HL-60/S4 treated with retinoic acid at 250 ng/mL for 4 days and 3 days (cell line): Measurements from ENCODE around the gene RNF181.
"Not testable (repeated sequence)": the region's sequence is repeated elsewhere in the genome, so short reads cannot be mapped to it uniquely, and the experiment has no call there.

Experiments used
- in situ Hi-C: fragments of 300-500 bp; cut with MboI; formaldehyde crosslinking; loops from 2 replicates; pipeline ENCODE4 v1.7.0; 2022; ENCODE audit warnings: low sequenced_read_pairs

The RNF181 gene

DNA sequence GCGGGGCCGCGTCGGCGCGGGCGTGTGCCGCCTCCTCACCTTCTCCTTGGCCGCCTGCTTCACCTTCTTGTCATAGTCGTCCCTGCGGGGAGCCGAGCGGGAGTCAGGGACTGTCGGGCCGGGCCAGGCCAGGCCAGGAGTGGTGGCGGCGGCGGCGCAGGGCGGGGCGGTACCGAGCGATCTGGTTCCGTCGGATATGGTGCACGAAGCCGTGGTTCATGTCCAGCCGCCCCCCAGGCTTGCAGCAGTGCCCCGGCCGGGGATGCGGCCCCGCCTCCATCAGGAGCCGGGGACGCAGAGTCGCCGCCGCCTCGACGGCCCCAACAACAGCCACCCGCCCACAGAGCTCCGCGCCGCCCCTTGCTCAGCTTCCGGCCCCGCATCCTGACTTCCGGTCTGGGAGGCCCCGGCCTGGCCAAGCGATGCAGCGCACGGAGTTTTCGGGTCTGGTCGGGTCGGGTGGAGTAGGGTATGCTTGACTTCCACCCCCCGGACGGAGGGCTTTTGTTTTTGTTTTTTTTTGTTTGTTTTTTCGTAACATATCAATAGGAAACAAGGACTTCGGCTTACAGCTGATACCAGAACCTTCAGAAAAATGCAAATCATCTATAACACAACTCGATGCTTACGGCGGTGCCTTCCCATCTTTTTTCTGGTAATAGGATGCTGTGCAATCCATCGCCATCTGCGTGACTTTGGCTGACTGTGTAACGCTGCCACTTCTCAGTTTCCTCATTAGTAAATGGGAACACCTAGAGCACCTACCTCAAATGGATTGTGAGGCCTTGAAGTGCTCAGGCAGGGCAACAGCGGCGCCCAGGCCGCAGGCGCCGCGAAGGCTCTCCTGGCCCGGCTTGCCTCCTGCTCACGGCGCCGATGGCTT lies 16.4 kb downstream of the RNF181 start, which contains the start of gene C2orf68:
Gene C2orf68, minus strand, starts transcription at position 362 of the 883 bp plus-strand sequence. Its CDS starts 82 bp downstream, at position 280.
- in situ Hi-C loops = no loop called here

DNA sequence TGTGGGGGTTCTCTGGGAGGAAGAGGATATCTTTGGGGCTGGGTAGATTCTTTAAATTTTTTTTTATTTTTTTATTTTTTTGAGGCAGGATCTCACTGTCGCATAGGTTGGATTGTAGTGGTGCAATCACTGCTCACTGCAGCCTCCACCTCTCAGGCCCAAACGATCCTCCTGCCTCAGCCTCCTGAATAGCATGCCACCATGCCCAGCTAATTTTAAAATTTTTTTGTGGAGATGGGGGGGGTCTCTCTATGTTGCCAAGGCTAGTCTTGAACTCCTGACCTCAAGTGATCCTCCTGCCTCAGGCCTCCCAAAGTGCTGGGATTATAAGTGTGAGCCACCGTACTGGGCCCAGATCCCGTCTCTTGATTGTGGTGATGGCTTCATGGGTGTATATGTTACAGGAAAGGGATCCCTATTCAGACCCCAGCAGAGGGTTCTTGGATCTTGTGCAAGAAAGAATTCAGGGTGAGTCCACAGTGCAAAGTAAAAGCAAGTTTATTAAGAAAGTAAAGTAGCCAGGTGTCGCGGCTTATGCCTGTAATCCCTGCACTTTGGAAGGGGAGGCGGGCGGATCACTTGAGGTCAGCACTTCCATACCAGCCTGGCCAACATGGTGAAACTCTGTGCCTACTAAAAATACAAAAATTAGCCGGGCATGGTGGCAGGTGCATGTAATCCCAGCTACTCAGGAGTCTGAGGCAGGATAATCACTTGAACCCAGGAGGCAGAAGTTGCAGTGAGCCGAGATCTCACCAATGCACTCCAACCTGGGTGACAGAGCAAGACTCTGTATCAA lies 18.4 kb downstream of the RNF181 start:
- in situ Hi-C loops = no loop called here

DNA sequence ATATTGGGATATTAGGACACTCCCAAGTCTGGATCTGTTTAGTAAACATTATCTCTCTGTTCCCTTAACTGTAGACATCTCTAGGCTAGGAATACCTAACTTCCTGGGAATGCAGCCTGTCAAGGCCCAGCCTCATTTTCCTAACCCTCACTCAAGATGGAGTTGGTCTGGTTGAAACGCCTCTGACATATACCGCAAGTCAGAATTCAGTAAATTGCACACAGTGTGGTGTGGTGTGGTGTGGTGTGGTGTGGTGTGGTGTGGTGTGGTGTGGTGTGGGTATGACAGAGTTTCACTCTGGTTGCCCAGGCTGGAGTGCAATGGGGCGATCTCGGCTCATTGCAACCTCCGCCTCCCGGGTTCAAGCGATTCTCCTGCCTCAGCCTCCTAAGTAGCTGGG lies 19.2 kb downstream of the RNF181 start:
- in situ Hi-C loops = not testable (repeated sequence)

DNA sequence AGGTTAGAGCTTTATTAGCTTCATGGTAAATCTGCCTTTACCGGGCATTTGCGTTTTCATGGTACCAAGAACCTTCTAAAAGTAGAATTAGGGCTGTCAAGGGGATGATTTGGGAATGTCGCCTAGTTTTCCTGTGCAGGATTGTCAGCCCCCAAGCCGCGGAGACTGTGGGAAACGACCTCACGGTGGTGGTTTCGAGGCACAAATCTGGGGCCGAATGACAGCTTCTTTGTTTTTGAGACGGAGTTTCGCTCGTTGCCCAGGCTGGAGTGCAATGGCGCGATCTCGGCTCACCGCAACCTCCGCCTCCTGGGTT lies 19.8 kb downstream of the RNF181 start:
- in situ Hi-C loops = no loop called here

DNA sequence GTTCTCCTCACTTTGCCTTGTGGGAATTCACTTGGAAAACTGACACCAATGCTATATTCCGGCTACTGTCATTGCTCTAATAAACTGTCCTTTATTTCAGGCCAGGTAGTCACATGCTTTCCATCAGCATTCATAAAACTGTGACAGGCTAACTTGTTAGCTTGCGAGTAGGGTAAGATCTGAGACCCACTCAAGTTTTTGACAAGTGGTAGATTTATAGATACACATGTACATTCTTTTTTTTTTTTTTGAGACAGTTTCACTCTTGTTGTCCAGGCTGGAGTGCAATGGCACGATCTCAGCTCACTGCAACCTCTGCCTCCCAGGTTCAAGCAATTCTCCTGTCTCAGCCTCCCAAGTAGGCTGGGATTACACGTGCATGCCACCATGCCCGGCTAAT lies 22.2 kb downstream of the RNF181 start:
- in situ Hi-C loops = not testable (repeated sequence)

DNA sequence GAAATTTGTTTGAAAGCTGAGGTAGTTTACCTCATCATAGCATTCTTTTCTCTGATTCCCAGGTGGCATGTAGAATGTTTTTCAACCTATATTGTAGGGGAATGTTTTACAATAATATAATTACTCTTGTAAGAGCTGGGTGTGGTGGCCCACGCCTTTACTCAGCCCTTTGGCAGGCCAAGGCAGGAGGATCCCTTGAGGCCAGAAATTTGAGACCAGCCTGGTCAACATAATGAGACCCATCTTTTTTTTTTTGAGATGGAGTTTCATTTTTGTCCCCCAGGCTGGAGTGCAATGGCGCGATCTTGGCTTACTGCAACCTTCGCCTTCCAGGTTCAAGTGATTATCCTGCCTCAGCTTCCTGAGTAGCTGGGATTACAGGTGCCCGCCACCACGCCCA lies 24.1 kb downstream of the RNF181 start:
- in situ Hi-C loops = no loop called here

DNA sequence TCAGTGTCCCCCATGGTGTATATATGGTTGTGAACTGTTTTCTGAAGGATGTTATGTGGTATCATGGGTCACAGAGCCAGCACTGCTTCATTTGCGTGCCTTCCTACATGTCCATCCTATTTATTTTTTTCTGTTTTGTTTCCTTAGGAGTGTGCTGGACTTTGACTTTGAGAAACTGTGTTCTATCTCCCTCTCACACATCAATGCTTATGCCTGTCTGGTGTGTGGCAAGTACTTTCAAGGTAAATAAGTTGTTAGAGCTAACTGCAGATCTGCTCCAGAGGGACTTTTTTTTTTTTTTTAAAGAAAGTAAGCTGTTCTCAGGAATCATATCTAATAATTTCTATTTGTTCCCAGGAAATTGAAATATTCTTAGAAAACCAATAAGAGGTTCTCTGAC lies 25.8 kb downstream of the RNF181 start:
- in situ Hi-C loops = no loop called here

DNA sequence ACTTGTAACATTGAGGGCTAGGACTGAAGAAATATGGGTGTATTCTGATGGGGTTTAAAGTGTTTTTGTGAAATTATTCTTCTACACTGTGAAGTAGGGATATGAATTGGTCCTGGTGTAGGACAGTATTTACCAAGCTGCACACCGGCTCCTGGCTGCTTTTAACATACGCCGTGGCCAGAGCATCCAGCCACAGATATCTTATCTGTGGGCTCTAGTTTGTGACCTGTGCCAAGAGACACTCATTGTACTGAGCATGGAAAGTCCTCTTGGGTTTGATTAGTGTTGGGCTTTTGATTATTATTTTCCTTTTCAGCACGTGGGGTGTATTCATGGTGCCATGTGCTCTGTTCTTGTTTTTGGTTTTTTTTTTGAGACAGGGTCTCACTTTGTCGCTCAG lies 28.4 kb downstream of the RNF181 start:
- in situ Hi-C loops = no loop called here

DNA sequence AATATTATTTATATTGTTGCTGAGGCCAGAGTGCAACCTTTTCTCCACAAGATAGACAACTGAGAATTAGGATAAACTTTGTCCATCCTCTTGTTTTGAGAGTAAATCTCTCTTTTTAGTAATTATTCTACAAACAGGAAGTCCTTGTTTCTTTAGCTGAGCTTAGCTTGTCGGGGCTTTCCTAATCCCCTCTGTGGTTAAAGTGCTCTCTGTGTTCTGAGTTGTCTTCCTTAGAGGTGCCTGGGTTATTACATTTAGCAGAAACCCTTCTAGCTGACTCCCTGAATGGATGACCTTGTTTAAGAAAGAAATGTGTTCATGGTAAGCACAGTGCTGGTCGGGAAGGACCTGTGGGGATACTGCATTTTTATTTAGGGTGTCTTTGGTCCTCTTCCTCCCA lies 33.1 kb downstream of the RNF181 start:
- in situ Hi-C loops = no loop called here

DNA sequence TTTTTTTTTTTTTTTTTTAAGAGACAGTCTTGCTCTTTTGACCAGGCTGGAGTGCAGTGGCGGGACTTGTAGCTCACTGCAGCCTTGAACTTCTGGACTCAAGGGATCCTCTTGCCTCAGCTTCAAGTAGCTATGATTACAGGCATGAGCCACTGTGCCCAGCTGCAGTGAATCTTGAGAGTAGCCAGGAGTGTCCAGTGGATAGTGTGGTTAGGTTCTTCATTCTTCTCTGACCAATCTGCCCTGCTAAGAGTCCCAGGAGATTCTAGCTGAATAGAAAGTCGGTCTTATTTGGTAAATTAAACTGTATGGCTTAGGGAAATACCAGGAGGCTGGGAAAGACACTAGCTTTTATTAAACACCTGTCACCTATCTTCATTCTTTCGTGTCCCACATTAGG lies 35.8 kb downstream of the RNF181 start:
- in situ Hi-C loops = loop anchor here (10.0 kb wide), 1 partner anchor 183 kb away; no protein-coding TSS in a partner anchor

DNA sequence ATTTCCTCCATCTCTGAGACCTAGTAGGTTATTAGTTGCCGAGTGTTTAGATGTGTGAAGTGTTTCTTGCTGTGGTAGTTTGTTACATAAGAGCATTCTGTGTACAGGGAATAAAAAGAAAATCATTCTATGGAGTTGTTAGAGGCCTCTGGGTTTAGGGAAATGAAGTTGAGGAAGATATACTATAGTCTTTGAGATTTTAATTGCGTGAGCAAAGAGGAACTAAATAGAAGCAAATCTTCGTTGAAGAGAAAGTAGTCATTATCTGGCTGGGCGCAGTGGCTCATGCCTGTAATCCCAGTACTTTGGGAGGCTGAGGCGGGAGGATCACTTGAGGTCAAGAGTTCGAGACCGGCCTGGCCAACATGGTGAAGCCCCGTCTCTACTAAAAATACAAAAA lies 39.5 kb downstream of the RNF181 start:
- in situ Hi-C loops = loop anchor here (10.0 kb wide), 1 partner anchor 180 kb away; no protein-coding TSS in a partner anchor

DNA sequence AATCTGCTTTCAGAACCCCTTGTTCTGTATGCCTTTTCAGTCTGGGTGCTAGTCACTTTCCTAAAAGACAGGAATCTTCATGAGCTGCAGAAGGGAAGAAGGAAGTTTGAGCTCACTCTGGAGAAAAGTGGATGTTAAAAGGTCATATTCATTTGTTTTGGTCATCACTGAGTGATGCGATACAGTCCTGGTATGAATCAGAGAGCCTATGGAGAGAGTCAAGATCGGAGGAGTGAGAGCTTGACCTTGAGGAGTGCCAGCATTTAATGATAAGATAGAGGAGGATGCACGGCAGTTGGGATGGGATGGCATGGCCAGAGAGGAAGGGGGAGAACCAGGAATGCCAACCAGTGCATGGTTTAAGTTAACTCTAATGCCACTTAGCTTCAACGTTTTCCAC lies 40.1 kb downstream of the RNF181 start:
- in situ Hi-C loops = loop anchor here (10.0 kb wide), 1 partner anchor 179 kb away; no protein-coding TSS in a partner anchor

DNA sequence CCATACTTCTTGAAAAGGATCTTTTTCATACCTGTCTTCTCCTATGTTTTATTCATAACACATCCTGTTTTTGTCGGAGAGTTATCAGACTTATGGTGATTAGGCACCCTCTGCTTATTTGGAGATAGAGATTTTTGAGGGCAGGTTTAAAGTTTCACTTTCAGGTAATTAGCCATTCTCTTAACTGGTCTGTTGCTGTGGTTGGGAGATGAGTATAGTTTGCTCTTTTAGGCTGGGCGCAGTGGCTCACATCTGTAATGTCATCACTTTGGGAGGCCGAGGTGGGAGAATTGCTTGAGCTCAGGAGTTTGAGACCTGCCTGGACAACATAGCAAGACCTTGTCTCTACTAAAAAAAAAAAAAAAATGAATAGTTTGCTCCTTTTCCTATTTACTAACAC lies 47.2 kb downstream of the RNF181 start:
- in situ Hi-C loops = no loop called here

DNA sequence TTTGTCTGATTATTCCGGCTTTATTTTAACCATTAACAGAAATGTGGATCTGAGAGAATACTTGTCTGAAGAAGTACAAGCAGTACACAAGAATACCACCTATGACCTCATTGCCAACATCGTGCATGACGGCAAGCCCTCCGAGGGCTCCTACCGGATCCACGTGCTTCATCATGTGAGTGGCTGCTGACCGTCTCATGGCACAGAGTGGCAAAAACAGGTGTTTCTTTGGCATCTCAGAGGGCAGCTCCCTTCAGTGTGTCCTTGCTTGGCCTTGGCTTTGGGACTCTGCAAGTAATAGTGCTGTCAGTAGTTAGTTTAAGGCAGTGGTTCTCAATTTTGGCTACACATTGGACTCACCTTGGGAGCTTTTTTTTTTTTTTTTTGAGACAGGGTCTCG lies 49.4 kb downstream of the RNF181 start:
- in situ Hi-C loops = no loop called here

DNA sequence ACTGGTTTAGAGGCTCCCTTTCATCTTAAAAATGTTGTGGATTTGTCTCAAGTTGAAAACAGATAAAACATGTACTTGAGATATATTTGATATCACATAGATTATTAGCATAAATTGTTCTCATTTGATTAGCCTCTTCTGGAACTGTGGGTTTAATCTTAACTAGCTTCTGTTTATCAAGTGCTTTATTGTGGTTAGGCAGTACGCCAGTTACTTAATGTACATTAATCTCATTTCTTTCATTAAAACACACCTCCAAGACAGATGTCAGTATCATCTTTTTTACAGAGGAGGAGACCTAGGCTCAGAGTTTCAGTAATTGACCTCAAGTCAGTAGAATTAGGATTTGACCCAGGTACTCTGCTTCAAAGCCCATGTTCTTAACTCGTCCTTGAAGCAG lies 50.6 kb downstream of the RNF181 start:
- in situ Hi-C loops = no loop called here
